ENCODE results near the gene PNKD. TPM values are rescaled to one million over a fixed set of nuclear protein-coding genes. Genes with fewer than 3 reads are reported as not detected.

PNKD gene
- total RNA-seq, 4 donors from 2014 or later = 20.1 to 35.8 (median 31.9) TPM

- Histone ChIP-seq H3K9me3 (no peaks in the 10 kb centered on the region), H3K36me3 (no peaks in the 10 kb centered on the region), H3K27ac (no peak overlapping the region), H3K4me3 (no peak overlapping the region), H3K27me3 (no peaks in the 10 kb centered on the region), H3K4me1 (peaks cover 0 to 7% of the 10 kb centered on the region in 2 donors)
- ATAC-seq (no peak), DNase-seq (no peak)
- TF ChIP-seq POLR2A (IDR thresholded peaks at IDR 0.05) = no peak
- TF ChIP-seq CTCF (IDR thresholded peaks at IDR 0.05 in 4 of 5, conservative IDR thresholded peaks at IDR 0.05 in 1 of 5) = no peak
- intact Hi-C loops (cut with DNase I; ENCODE audit: low total_unique reads) = no loop called here
- in situ Hi-C loops (cut with MboI; ENCODE audit: low sequenced_read_pairs in 4 of 4) = no loop called here
Observed at GRCh38 chr2:218327451-218328210, 57.3 kb downstream of the PNKD start.

GRCh38 chr2:218328294-218328693 lies 58.0 kb downstream of the PNKD start:
- H3K9me3 ChIP-seq = no peaks in the 10 kb centered on the region
- ATAC-seq = no peak
- DNase-seq = no peak
- in situ Hi-C loops (cut with MboI; ENCODE audit: low sequenced_read_pairs in 4 of 4) = no loop called here
- H3K27me3 ChIP-seq = no peaks in the 10 kb centered on the region
- no peak for TF ChIP-seq CTCF (IDR thresholded peaks at IDR 0.05 in 4 of 5, conservative IDR thresholded peaks at IDR 0.05 in 1 of 5)
- no peak for TF ChIP-seq POLR2A (IDR thresholded peaks at IDR 0.05)
- no peaks in the 10 kb centered on the region for H3K36me3 ChIP-seq
- H3K27ac ChIP-seq = no peak overlapping the region
- peaks cover 0 to 5% of the 10 kb centered on the region in 2 donors for H3K4me1 ChIP-seq
- intact Hi-C loops (cut with DNase I; ENCODE audit: low total_unique reads) = no loop called here
- H3K4me3 ChIP-seq = no peak overlapping the region

- Histone ChIP-seq H3K9me3 (no peaks in the 10 kb centered on the region), H3K27ac (no peak overlapping the region), H3K36me3 (no peaks in the 10 kb centered on the region), H3K4me1 (no peaks in the 10 kb centered on the region), H3K27me3 (no peaks in the 10 kb centered on the region), H3K4me3 (no peak overlapping the region)
- DNase-seq = no peak
- in situ Hi-C loops (cut with MboI; ENCODE audit: low sequenced_read_pairs in 4 of 4) (no loop called here), intact Hi-C loops (cut with DNase I; ENCODE audit: low total_unique reads) (no loop called here)
- no peak for ATAC-seq
- TF ChIP-seq POLR2A (IDR thresholded peaks at IDR 0.05) = no peak
- no peak for TF ChIP-seq CTCF (IDR thresholded peaks at IDR 0.05 in 4 of 5, conservative IDR thresholded peaks at IDR 0.05 in 1 of 5)
Observed at GRCh38 chr2:218329027-218329825, 58.9 kb downstream of the PNKD start.

GRCh38 chr2:218329826-218330593 lies 59.7 kb downstream of the PNKD start:
- intact Hi-C loops (cut with DNase I; ENCODE audit: low total_unique reads) = no loop called here
- no peak for DNase-seq
- no peaks in the 10 kb centered on the region for H3K36me3 ChIP-seq
- TF ChIP-seq POLR2A (IDR thresholded peaks at IDR 0.05) (no peak), CTCF (IDR thresholded peaks at IDR 0.05 in 4 of 5, conservative IDR thresholded peaks at IDR 0.05 in 1 of 5) (no peak)
- H3K4me3 ChIP-seq = no peak overlapping the region
- H3K9me3 ChIP-seq = no peaks in the 10 kb centered on the region
- in situ Hi-C loops (cut with MboI; ENCODE audit: low sequenced_read_pairs in 4 of 4) = no loop called here
- no peak for ATAC-seq
- no peaks in the 10 kb centered on the region for H3K4me1 ChIP-seq
- H3K27ac ChIP-seq = no peak overlapping the region
- H3K27me3 ChIP-seq = no peaks in the 10 kb centered on the region
